Stimulated activated effector memory CD8-positive, alpha-beta T cell treated with anti-CD3 and anti-CD28 coated beads, Interleukin-12 subunit alpha, Interleukin-12 subunit beta, amount 100 ng/mL, for 72 hours (primary cell): ENCODE results near the gene WNT16.

Experiments
- ATAC-seq: fragments of 150-1000 bp; cut with Tn5 transposase; 2 replicates; pipeline ENCODE4 v1.10.0; 2021
- DNase-seq, 2 donors: peaks; one replicate each; pipeline ENCODE4 v3.0.0; 2021 to 2022; ENCODE audit warnings: low spot score in 2 of 2
- H3K27ac Mint-ChIP-seq: one replicate; pipeline ENCODE4 v1.8.0; 2022; ENCODE audit warnings: mild to moderate bottlenecking, mixed read lengths
- H3K36me3 Mint-ChIP-seq: one replicate; pipeline ENCODE4 v1.8.0; 2022; ENCODE audit warnings: mild to moderate bottlenecking, mixed read lengths
- H3K4me1 Mint-ChIP-seq: one replicate; pipeline ENCODE4 v1.8.0; 2022; ENCODE audit warnings: mixed read lengths
- H3K4me3 Mint-ChIP-seq: one replicate; pipeline ENCODE4 v1.8.0; 2022; ENCODE audit warnings: mild to moderate bottlenecking, mixed read lengths
- H3K9me3 Mint-ChIP-seq: one replicate; pipeline ENCODE4 v1.8.0; 2022; ENCODE audit warnings: mixed read lengths

The WNT16 gene

GRCh38 chr7:121352323-121352722 is 23.5 kb downstream of the WNT16 start:
- no peaks in the 10 kb centered on the region for H3K9me3 Mint-ChIP-seq
- H3K36me3 Mint-ChIP-seq: peaks cover 88% of the 10 kb centered on the region
- H3K4me3 Mint-ChIP-seq: no peak overlapping the region
- no peak overlapping the region for H3K27ac Mint-ChIP-seq
- DNase-seq (no peak), ATAC-seq (no peak)
- H3K4me1 Mint-ChIP-seq: no peaks in the 10 kb centered on the region

- Mint-ChIP-seq H3K4me1 (no peaks in the 10 kb centered on the region), H3K36me3 (peaks cover 100% of the 10 kb centered on the region), H3K27ac (no peak overlapping the region), H3K9me3 (no peaks in the 10 kb centered on the region), H3K4me3 (no peak overlapping the region)
- ATAC-seq (no peak), DNase-seq (no peak)
These were observed 26.8 kb downstream of the WNT16 start for GRCh38 chr7:121355574-121355973.

GRCh38 chr7:121360564-121360963 is 31.8 kb downstream of the WNT16 start:
- ATAC-seq: peak; percentile 86
- no peaks in the 10 kb centered on the region for H3K4me1 Mint-ChIP-seq
- peaks cover 100% of the 10 kb centered on the region for H3K36me3 Mint-ChIP-seq
- H3K9me3 Mint-ChIP-seq: no peaks in the 10 kb centered on the region
- no peak for DNase-seq
- H3K27ac Mint-ChIP-seq: peak overlapping the region; percentile 65
- H3K4me3 Mint-ChIP-seq: peak overlapping the region; percentile 23

DNA sequence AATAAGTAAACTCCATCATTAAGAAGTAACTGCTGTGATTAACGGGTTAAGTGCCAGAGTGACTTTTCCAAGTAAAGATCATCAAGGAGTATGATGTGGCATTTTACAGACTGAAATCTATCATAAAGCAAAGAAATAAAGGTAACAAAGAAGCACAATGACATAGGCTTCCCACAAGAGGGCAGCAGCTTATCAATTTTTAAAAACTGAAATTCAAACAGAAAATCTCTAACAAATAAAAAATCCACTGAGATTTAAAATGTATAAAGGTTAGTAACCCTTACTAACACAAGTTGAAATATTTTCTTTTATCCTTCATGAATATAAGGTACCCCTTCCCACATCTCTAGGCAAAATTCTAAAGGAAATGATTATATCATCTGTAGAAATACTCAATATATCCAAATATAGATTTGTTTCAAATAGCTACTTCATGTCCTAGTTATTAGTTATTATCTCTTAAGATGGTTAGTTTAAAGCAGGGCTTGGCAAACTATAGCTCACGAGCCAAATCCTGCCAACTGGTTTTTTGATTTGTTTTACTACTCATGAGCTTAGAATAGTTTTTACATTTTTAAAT is 38.1 kb downstream of the WNT16 start:
- Mint-ChIP-seq H3K27ac (no peak overlapping the region), H3K4me3 (no peak overlapping the region), H3K4me1 (peaks cover 22% of the 10 kb centered on the region), H3K9me3 (no peaks in the 10 kb centered on the region), H3K36me3 (peaks cover 100% of the 10 kb centered on the region)
- ATAC-seq (peak; percentile 46), DNase-seq (no peak)

DNA sequence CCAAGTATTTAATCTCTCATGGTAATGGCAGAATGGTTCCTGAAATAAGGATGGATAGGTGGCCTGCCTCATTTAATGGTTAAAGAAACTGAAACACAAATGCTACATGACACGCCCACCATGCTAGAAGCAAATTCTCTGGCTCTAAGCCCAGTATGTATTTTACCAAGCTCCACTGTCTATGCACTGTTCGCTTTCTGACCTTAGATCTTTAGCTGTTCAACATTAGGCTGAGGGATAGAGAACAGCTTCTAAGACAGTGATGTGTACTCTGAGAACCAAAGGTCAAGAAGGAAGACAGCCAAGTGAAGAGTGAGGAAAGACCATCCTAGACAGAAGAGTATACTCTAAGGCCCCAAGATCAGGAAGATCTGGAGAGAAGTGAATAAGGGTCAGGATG is 40.7 kb downstream of the WNT16 start:
- no peaks in the 10 kb centered on the region for H3K9me3 Mint-ChIP-seq
- ATAC-seq (peak; percentile 55), DNase-seq (no peak)
- peaks cover 98% of the 10 kb centered on the region for H3K36me3 Mint-ChIP-seq
- peaks cover 38% of the 10 kb centered on the region for H3K4me1 Mint-ChIP-seq
- peak overlapping the region; percentile 91 for H3K27ac Mint-ChIP-seq
- H3K4me3 Mint-ChIP-seq: peak overlapping the region; percentile 37

DNA sequence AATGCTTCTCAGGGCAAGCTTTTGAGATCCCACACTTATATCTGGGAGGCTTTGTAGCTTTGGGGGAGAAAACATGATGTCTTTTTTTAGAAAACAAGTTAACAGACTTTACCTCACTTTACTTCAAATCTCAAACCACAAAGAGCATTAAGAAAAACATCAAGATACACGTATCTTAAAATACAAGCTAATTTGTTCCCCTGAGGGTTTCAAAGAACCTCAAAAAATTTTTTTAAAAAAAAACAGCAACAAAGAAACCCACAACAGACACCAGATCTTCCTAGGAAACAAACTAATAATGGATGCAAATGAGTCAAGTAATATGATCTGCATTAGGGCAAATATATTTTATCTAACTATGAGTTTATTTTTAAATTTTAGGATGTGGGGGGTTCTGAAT is 42.6 kb downstream of the WNT16 start:
- peak overlapping the region; percentile 59 for H3K27ac Mint-ChIP-seq
- ATAC-seq (no peak), DNase-seq (no peak)
- peaks cover 48% of the 10 kb centered on the region for H3K4me1 Mint-ChIP-seq
- peaks cover 95% of the 10 kb centered on the region for H3K36me3 Mint-ChIP-seq
- H3K4me3 Mint-ChIP-seq: no peak overlapping the region
- no peaks in the 10 kb centered on the region for H3K9me3 Mint-ChIP-seq

GRCh38 chr7:121371883-121372282 is 43.1 kb downstream of the WNT16 start:
- peak overlapping the region; percentile 36 for H3K4me3 Mint-ChIP-seq
- DNase-seq: no peak

GRCh38 chr7:121372376-121373010 is 43.7 kb downstream of the WNT16 start:
- DNase-seq (no peak), ATAC-seq (peak; percentile 97)
- H3K4me1 Mint-ChIP-seq: peaks cover 48% of the 10 kb centered on the region
- peak overlapping the region; percentile 36 for H3K4me3 Mint-ChIP-seq
- H3K36me3 Mint-ChIP-seq: peaks cover 94% of the 10 kb centered on the region
- H3K9me3 Mint-ChIP-seq: no peaks in the 10 kb centered on the region
- H3K27ac Mint-ChIP-seq: peak overlapping the region; percentile 59

More at GRCh38 chr7:121371883-121372282, 43.1 kb downstream of the WNT16 start:
- no peak for ATAC-seq
- H3K4me1 Mint-ChIP-seq: peaks cover 48% of the 10 kb centered on the region
- H3K27ac Mint-ChIP-seq: peak overlapping the region; percentile 59
- H3K36me3 Mint-ChIP-seq: peaks cover 94% of the 10 kb centered on the region
- H3K9me3 Mint-ChIP-seq: no peaks in the 10 kb centered on the region

DNA sequence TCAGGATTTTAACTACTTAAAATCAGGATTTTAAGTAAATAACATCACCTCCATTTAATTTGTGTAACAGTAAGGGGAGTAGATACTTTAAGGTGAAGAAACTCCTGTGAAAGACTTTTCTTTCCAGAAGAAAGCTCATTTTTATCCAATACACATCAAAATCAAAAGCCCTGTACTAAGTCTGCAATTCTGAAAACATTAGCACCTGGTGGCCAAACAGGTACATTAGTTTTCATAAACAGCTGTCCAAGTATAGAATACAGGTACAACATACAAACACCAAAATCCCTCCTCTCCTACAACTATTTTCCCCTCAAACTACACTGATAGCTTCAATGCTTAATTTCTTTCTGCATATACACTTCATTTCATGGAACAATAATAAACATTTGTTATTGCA is 44.4 kb downstream of the WNT16 start:
- no peak for DNase-seq
- Mint-ChIP-seq H3K4me3 (peak overlapping the region; percentile 36), H3K27ac (peak overlapping the region; percentile 59), H3K36me3 (peaks cover 94% of the 10 kb centered on the region), H3K4me1 (peaks cover 44% of the 10 kb centered on the region), H3K9me3 (no peaks in the 10 kb centered on the region)
- ATAC-seq: no peak

DNA sequence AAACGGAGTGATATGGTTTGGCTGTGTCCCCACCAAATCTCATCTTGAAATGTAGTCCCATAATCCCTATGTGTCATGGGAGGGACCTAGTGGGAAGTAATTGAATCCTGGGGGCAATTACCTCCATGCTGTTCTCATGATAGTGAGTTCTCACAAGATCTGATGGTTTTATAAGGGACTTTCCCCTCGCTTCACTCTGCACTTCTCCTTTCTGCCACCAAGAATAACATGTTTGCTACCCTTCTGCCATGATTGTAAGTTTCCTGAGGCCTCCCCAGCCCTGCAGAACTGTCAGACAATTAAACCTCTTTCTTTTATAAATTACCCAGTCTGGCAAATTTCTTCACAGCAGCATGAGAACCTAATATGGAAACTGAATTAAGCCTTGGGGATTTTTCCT is 48.2 kb downstream of the WNT16 start:
- Mint-ChIP-seq H3K36me3 (peaks cover 94% of the 10 kb centered on the region), H3K4me3 (no peak overlapping the region), H3K9me3 (no peaks in the 10 kb centered on the region), H3K27ac (no peak overlapping the region), H3K4me1 (peaks cover 40% of the 10 kb centered on the region)
- DNase-seq (no peak), ATAC-seq (no peak)

DNA sequence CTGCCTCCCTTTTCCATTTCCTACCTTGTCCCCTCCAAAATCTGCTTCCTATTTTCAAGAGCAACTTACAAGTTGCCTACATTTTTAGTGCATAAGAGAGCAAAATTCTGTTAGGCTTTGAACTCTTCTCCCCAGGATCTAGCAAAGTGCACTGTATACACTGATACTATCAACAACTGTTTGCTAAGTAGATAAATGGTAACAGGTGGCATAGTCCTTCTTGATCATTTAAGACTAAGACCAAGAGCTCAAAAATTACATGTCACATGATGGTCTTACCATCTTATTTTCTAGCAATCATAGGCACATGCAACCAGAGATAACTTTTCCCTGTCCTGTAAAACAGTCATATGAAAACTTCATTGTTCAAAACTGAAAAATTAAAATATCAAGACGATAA is 51.1 kb downstream of the WNT16 start:
- Mint-ChIP-seq H3K4me3 (no peak overlapping the region), H3K4me1 (peaks cover 30% of the 10 kb centered on the region), H3K27ac (peak overlapping the region; percentile 82), H3K9me3 (no peaks in the 10 kb centered on the region), H3K36me3 (peaks cover 90% of the 10 kb centered on the region)
- ATAC-seq: no peak
- no peak for DNase-seq

DNA sequence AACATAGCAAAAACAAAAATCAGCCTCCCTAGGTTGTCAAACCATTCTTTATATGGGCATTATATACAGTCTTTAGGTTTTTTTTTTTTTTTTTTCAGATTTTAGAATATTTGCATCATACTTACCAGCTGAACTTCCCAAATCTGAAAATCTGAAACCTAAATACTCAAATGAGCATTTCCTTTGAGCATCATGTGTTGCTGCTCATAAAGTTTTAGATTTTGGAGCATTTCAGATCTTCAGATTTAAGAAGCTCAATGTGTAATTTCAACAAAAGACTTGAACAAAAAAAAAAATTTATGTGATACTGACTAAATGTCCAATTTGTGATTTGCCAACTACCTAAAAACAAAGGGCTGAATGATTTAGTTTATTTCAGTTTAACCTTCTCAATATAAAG is 53.7 kb downstream of the WNT16 start:
- no peak for DNase-seq
- no peak overlapping the region for H3K27ac Mint-ChIP-seq
- H3K4me1 Mint-ChIP-seq: peaks cover 41% of the 10 kb centered on the region
- peaks cover 84% of the 10 kb centered on the region for H3K36me3 Mint-ChIP-seq
- no peak overlapping the region for H3K4me3 Mint-ChIP-seq
- ATAC-seq: no peak
- H3K9me3 Mint-ChIP-seq: no peaks in the 10 kb centered on the region

- no peak overlapping the region for H3K27ac Mint-ChIP-seq
- no peak overlapping the region for H3K4me3 Mint-ChIP-seq
- ATAC-seq (no peak), DNase-seq (no peak)
- peaks cover 78% of the 10 kb centered on the region for H3K36me3 Mint-ChIP-seq
- H3K4me1 Mint-ChIP-seq: peaks cover 41% of the 10 kb centered on the region
- no peaks in the 10 kb centered on the region for H3K9me3 Mint-ChIP-seq
These were observed 54.6 kb downstream of the WNT16 start for GRCh38 chr7:121383235-121383910.

- H3K4me1 Mint-ChIP-seq: peaks cover 48% of the 10 kb centered on the region
- ATAC-seq: no peak
- H3K27ac Mint-ChIP-seq: peak overlapping the region; percentile 24
- H3K4me3 Mint-ChIP-seq: peak overlapping the region; percentile 9
- peaks cover 69% of the 10 kb centered on the region for H3K36me3 Mint-ChIP-seq
- DNase-seq: no peak
- H3K9me3 Mint-ChIP-seq: no peaks in the 10 kb centered on the region
These were observed 55.5 kb downstream of the WNT16 start for GRCh38 chr7:121384265-121384664.

DNA sequence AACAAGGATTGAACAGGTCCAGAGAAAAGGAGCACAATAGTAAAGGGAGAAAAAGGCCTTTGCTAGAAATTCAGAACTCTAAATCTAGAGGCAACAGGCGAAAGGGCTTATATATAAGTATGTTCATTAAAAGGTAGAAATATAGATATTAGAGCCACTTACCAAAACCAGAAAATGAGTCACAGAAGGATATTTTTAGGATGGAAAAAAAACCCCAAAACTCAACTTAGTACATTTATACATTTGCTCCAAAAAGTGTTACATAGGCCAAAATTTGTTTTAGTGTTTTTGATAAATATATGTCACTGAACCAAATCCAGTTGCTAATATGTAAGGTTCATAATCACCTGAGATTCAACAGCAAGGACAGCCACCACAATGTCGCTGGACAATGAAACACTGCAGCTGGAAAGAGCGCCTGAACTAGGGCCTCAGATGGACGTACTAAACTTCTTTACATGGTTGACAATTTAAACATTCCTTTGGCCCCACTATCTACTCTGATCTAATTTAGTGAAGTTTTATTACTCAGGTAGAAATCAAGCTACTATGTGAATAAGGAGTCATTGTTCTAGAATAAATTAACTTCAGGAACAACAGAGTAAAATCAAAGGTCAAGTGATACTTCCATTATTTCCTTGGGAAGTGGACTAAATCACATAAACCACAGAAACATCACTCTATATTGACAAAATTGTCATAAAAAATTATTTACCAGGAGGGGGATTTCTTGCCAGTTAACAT is 56.4 kb downstream of the WNT16 start:
- H3K36me3 Mint-ChIP-seq: peaks cover 59% of the 10 kb centered on the region
- H3K27ac Mint-ChIP-seq: peak overlapping the region; percentile 34
- H3K4me3 Mint-ChIP-seq: peak overlapping the region; percentile 38
- peaks cover 51% of the 10 kb centered on the region for H3K4me1 Mint-ChIP-seq
- no peak for ATAC-seq
- H3K9me3 Mint-ChIP-seq: no peaks in the 10 kb centered on the region
- no peak for DNase-seq
